Measurements from ENCODE around the gene HSPA5.
A peak's percentile ranks its signal among the peaks of the same experiment; 100 is the strongest.

The HSPA5 gene

DNA sequence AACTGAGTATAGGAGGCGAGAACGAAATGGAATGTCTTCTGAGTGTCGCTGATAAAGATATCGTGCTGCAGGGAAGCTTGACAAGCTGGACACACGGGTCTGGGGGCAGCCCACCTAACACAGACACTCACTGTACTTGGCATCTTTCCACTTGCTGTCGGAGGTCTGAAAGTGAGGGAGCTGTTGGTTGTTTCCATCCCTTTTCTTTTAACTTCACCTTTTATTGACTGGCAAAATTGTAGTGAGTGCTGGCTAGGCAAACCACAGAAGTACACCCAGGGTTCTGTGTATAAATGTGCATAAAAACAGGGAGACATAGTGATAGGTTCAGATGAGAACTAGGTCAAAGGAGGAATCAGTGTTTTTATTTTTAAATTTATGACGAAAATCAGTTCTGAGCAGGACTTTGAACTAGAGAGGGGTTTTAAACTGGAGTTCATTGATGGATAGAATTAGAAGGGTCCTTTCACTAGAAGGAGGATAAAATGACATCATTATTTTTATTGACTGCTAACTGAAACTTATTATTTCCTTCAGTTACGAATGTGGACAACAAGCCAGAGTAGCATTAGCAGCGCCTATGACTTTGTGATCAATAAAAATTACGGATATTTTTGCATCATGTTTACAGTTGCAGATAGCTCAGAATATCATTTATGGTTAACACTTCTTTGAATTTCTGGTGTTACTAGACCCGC lies 21.3 kb upstream of the HSPA5 start:
- H3K36me3 ChIP-seq (ENCODE audit: control insufficient read depth in 1 of 2, insufficient read depth in 2 of 2, low read length in 2 of 2), result no peaks in the 10 kb centered on the region
- no peaks in the 10 kb centered on the region for H3K27me3 ChIP-seq (ENCODE audit: low read depth, low read length)
- H3K4me1 ChIP-seq (ENCODE audit: control insufficient read depth in 1 of 2, insufficient read depth in 2 of 2, low read length in 2 of 2), result peaks cover 0 to 16% of the 10 kb centered on the region in 2 donors
- peak overlapping the region; percentile 65 for H3K27ac ChIP-seq (ENCODE audit: low read length)
- no peaks in the 10 kb centered on the region for H3K9me3 ChIP-seq (ENCODE audit: control insufficient read depth in 1 of 2, low read length in 2 of 2)
- peak overlapping the region; percentile 84 to 99 for H3K4me3 ChIP-seq (ENCODE audit: low read depth in 1 of 2, low read length in 2 of 2)

DNA sequence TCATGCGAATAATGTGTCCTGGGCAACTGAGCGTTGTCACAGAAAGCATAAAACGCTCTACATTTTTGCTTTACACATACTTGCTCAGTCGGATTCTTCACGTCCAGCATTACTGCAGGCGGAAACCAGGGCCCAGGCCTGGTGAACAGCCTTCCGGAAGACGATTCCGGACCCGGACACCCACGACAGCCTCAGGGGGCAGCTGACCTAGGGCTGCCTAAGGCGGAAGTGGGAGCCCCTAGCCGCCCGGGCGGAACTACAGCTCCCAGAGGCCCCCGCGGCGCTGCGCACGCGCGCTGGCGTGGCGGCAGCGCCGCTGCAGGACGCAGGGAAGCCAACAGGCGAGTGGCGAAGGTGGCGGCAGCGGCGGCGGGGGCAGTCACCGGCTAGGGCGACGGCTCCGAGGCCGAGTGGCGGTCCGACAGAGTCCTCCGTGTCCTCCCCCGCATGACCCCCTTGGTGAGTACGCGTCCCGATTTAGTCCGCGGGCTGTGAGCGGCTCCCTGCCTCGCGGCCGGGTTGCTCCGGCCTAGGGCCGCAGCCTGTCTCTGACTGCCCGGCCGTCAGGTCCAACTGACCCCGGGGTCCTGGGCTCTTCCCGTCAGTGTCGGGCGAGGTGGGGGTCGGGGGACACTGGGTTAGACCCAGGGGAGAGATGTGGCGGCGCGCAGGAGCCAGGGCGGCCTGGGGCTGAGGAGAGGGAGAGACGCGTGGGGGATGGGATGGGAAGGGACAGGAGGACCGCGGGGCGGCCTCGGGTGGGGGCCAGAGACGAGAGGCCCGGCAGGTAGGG lies 20.6 kb upstream of the HSPA5 start, which contains the start of gene GAPVD1:
TSS of gene GAPVD1 (plus strand) at position 326 of the 793 bp plus-strand sequence. CDS start 37,096 bp downstream, outside the sequence.
- peak within 1 kb of the TSS; percentile 65 for H3K27ac ChIP-seq (ENCODE audit: low read length)
- H3K4me3 ChIP-seq (ENCODE audit: low read depth in 1 of 2, low read length in 2 of 2), result peak within 1 kb of the TSS; percentile 84 to 99
- no peaks in the 10 kb centered on the region for H3K36me3 ChIP-seq (ENCODE audit: control insufficient read depth in 1 of 2, insufficient read depth in 2 of 2, low read length in 2 of 2)

DNA sequence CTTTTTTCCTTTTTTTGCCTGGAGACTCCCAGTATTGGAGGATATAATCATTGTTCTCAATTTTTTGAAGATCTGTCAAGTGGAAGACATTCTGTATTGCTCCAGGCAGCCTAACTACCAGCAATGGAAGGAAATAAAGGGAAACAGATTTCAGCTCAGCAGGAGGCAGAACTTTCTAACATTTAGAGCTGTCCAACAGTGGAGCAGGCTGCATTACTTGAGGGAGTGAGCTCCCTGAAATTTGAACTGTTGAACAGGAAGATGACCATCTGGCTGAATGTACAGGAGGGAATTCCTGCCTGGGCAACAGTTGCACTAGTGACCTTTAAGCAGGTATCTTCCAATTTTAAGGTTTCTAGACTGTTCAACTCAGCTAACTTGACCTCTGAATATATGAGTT lies 19.4 kb upstream of the HSPA5 start:
- Histone ChIP-seq H3K4me1 (ENCODE audit: control insufficient read depth in 1 of 2, insufficient read depth in 2 of 2, low read length in 2 of 2) (peaks cover 0 to 16% of the 10 kb centered on the region in 2 donors), H3K36me3 (ENCODE audit: control insufficient read depth in 1 of 2, insufficient read depth in 2 of 2, low read length in 2 of 2) (no peaks in the 10 kb centered on the region), H3K27me3 (ENCODE audit: low read depth, low read length) (no peaks in the 10 kb centered on the region), H3K9me3 (ENCODE audit: control insufficient read depth in 1 of 2, low read length in 2 of 2) (no peaks in the 10 kb centered on the region), H3K27ac (ENCODE audit: low read length) (no peak overlapping the region), H3K4me3 (ENCODE audit: low read depth in 1 of 2, low read length in 2 of 2) (no peak overlapping the region)

More for the DNA sequence above, 20.6 kb upstream of the HSPA5 start, which contains the start of gene GAPVD1:
- Histone ChIP-seq H3K9me3 (ENCODE audit: control insufficient read depth in 1 of 2, low read length in 2 of 2) (no peaks in the 10 kb centered on the region), H3K4me1 (ENCODE audit: control insufficient read depth in 1 of 2, insufficient read depth in 2 of 2, low read length in 2 of 2) (peaks cover 0 to 16% of the 10 kb centered on the region in 2 donors), H3K27me3 (ENCODE audit: low read depth, low read length) (no peaks in the 10 kb centered on the region)

- no peak overlapping the region for H3K4me3 ChIP-seq (ENCODE audit: low read depth in 1 of 2, low read length in 2 of 2)
- peaks cover 0 to 12% of the 10 kb centered on the region in 2 donors for H3K4me1 ChIP-seq (ENCODE audit: control insufficient read depth in 1 of 2, insufficient read depth in 2 of 2, low read length in 2 of 2)
- H3K36me3 ChIP-seq (ENCODE audit: control insufficient read depth in 1 of 2, insufficient read depth in 2 of 2, low read length in 2 of 2), result no peaks in the 10 kb centered on the region
- no peaks in the 10 kb centered on the region for H3K9me3 ChIP-seq (ENCODE audit: control insufficient read depth in 1 of 2, low read length in 2 of 2)
- H3K27me3 ChIP-seq (ENCODE audit: low read depth, low read length), result no peaks in the 10 kb centered on the region
- no peak overlapping the region for H3K27ac ChIP-seq (ENCODE audit: low read length)
These were observed 17.8 kb upstream of the HSPA5 start for GRCh38 chr9:125258832-125259534.

DNA sequence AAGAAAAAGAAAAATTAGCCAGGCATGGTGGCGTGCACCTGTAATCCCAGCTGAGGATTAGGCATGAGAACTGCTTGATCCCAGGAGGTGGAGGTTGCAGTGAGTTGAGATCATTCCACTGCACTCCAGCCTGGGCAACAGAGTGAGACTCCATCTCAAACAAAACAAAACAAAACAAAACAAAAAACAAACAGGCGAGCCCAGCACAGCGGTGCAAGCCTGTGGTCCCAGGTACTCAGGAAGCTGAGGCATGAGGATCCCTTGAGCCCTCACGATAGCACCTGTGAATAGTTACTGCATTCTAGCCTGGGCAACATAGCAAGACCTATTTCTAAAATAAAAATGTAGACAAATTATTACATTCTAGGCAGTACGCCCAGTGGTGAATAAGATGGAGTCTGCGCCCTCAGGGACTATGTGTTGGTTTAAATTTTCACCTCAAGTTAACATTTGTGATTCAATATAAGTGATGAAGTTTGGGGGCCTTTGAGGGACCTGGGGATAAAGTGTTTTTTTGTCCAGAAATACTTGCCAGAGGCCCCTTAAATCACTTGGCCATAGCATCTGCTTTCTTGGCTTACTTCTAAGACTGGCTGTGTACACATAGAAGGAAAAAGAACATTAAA lies 17.1 kb upstream of the HSPA5 start:
- Histone ChIP-seq H3K9me3 (ENCODE audit: control insufficient read depth in 1 of 2, low read length in 2 of 2) (no peaks in the 10 kb centered on the region), H3K4me1 (ENCODE audit: control insufficient read depth in 1 of 2, insufficient read depth in 2 of 2, low read length in 2 of 2) (peaks cover 0 to 8% of the 10 kb centered on the region in 2 donors), H3K4me3 (ENCODE audit: low read depth in 1 of 2, low read length in 2 of 2) (no peak overlapping the region), H3K27me3 (ENCODE audit: low read depth, low read length) (no peaks in the 10 kb centered on the region), H3K27ac (ENCODE audit: low read length) (no peak overlapping the region), H3K36me3 (ENCODE audit: control insufficient read depth in 1 of 2, insufficient read depth in 2 of 2, low read length in 2 of 2) (no peaks in the 10 kb centered on the region)

DNA sequence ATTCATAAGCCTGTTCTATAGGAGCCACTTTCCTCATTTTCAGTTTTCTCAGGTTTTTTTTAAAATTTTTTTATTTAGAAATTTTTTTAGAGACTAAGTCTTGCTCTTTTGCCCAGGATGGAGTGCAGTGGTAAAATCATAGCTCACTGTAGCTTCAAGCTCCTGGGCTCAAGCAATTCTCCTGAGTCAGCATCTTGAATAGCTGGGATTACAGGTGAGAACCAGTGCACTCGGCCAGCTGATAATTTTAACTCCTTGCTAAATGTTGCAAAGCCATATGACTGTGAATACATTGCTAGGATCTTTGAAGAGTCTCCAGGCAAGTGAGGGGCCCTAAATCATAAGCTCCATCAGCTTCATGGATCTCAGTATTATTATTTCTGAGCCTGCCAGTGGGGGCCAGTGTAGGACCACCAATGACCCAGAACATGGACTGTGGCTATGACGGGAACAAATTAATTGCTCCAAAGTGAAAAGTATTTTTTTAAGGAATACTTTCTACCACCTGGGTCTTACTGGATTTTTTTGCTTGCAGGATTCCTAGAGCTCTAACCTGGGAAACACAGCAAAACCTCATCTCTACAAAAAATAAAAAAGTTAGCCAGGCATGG lies 14.7 kb upstream of the HSPA5 start:
- H3K9me3 ChIP-seq (ENCODE audit: control insufficient read depth in 1 of 2, low read length in 2 of 2), result no peaks in the 10 kb centered on the region
- no peaks in the 10 kb centered on the region for H3K4me1 ChIP-seq (ENCODE audit: control insufficient read depth in 1 of 2, insufficient read depth in 2 of 2, low read length in 2 of 2)
- H3K27ac ChIP-seq (ENCODE audit: low read length), result no peak overlapping the region
- H3K27me3 ChIP-seq (ENCODE audit: low read depth, low read length), result no peaks in the 10 kb centered on the region
- H3K4me3 ChIP-seq (ENCODE audit: low read depth in 1 of 2, low read length in 2 of 2), result no peak overlapping the region
- no peaks in the 10 kb centered on the region for H3K36me3 ChIP-seq (ENCODE audit: control insufficient read depth in 1 of 2, insufficient read depth in 2 of 2, low read length in 2 of 2)

GRCh38 chr9:125254231-125254630 lies 13.1 kb upstream of the HSPA5 start:
- H3K4me1 ChIP-seq (ENCODE audit: control insufficient read depth in 1 of 2, insufficient read depth in 2 of 2, low read length in 2 of 2), result no peaks in the 10 kb centered on the region
- no peaks in the 10 kb centered on the region for H3K36me3 ChIP-seq (ENCODE audit: control insufficient read depth in 1 of 2, insufficient read depth in 2 of 2, low read length in 2 of 2)
- H3K27ac ChIP-seq (ENCODE audit: low read length), result no peak overlapping the region
- H3K9me3 ChIP-seq (ENCODE audit: control insufficient read depth in 1 of 2, low read length in 2 of 2), result no peaks in the 10 kb centered on the region
- no peaks in the 10 kb centered on the region for H3K27me3 ChIP-seq (ENCODE audit: low read depth, low read length)
- no peak overlapping the region for H3K4me3 ChIP-seq (ENCODE audit: low read depth in 1 of 2, low read length in 2 of 2)

DNA sequence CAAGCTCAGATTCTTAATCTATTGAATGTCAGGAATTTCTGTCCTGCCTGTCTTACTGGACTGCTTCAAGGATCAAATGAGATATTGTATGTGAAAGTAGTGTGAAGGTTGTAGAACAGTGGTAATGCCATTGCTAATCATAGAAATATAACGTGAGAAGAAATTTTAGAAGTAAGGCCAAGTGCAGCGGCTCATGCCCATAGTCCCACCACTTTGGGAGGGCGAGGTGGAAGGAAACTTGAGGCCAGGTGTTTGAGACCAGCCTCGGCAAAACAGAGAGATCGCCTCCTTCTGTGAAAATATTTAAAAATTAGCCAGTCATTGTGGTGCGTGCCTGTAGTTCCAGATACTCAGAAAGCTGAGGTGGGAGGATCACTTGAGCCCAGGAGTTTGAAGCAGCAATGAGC lies 5.1 kb upstream of the HSPA5 start:
- H3K9me3 ChIP-seq (ENCODE audit: control insufficient read depth in 1 of 2, low read length in 2 of 2), result no peaks in the 10 kb centered on the region
- peaks cover 4 to 5% of the 10 kb centered on the region in 2 donors for H3K4me1 ChIP-seq (ENCODE audit: control insufficient read depth in 1 of 2, insufficient read depth in 2 of 2, low read length in 2 of 2)
- no peak overlapping the region for H3K4me3 ChIP-seq (ENCODE audit: low read depth in 1 of 2, low read length in 2 of 2)
- H3K27me3 ChIP-seq (ENCODE audit: low read depth, low read length), result no peaks in the 10 kb centered on the region
- H3K27ac ChIP-seq (ENCODE audit: low read length), result no peak overlapping the region
- peaks cover 0 to 4% of the 10 kb centered on the region in 2 donors for H3K36me3 ChIP-seq (ENCODE audit: control insufficient read depth in 1 of 2, insufficient read depth in 2 of 2, low read length in 2 of 2)

- Histone ChIP-seq H3K27me3 (ENCODE audit: low read depth, low read length) (no peaks in the 10 kb centered on the region), H3K27ac (ENCODE audit: low read length) (no peak overlapping the region), H3K9me3 (ENCODE audit: control insufficient read depth in 1 of 2, low read length in 2 of 2) (no peaks in the 10 kb centered on the region), H3K36me3 (ENCODE audit: control insufficient read depth in 1 of 2, insufficient read depth in 2 of 2, low read length in 2 of 2) (peaks cover 6 to 15% of the 10 kb centered on the region in 2 donors), H3K4me3 (ENCODE audit: low read depth in 1 of 2, low read length in 2 of 2) (no peak overlapping the region), H3K4me1 (ENCODE audit: control insufficient read depth in 1 of 2, insufficient read depth in 2 of 2, low read length in 2 of 2) (peaks cover 9 to 17% of the 10 kb centered on the region in 2 donors)
These were observed 2.7 kb upstream of the HSPA5 start for GRCh38 chr9:125243792-125244260.

DNA sequence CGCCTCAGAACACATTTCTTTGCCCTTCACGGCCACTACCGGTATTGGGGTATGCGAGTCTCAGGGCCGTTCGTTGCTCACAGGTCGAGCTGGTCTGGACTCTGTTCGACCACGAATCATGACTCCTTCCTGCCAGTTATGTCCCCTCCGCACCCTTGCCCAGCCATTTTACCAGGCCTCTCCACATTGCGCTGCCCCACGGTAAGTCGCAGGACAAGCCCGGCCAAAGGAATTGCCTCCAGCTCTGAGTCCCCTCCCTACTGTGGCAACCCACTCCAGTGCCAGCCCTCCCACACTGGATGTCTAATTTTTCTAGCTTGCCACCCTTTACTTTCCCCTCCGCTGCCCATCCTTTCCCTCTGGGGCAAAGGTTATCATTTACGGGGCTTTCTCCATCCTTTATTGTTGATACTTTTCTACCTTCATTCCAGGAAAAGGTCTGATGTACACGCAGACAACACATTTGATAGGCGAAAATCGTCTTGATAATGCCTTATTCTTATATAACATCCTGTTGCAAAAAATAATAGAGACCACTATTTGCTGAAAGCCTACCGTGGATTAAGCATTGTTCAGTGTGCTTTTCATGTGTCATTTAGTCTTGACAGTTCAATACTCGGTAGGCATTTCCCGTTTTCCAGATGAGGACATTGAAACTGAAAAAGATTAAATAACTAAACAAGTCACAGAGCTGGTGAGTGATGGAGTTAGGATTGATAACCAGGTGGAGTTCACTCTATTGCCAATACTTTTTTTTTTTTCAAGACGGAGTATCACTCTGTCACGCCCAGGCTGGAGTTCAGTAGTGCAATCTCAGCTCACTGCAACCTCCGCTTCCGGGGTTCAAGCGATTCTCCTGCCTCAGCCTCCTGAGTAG lies 958 bp upstream of the HSPA5 start:
- peaks cover 18 to 32% of the 10 kb centered on the region in 2 donors for H3K36me3 ChIP-seq (ENCODE audit: control insufficient read depth in 1 of 2, insufficient read depth in 2 of 2, low read length in 2 of 2)
- H3K27ac ChIP-seq (ENCODE audit: low read length), result peak overlapping the region; percentile 100
- H3K4me3 ChIP-seq (ENCODE audit: low read depth in 1 of 2, low read length in 2 of 2), result peak overlapping the region; percentile 95 to 98
- no peaks in the 10 kb centered on the region for H3K9me3 ChIP-seq (ENCODE audit: control insufficient read depth in 1 of 2, low read length in 2 of 2)
- H3K4me1 ChIP-seq (ENCODE audit: control insufficient read depth in 1 of 2, insufficient read depth in 2 of 2, low read length in 2 of 2), result peaks cover 23 to 34% of the 10 kb centered on the region in 2 donors
- H3K27me3 ChIP-seq (ENCODE audit: low read depth, low read length), result no peaks in the 10 kb centered on the region

Data from muscle layer of duodenum (tissue), 2 donors.